Measurements from ENCODE around the gene FHOD3.

GRCh38 chr18:36625386-36625785 lies 327.9 kb downstream of the FHOD3 start:
- TF ChIP-seq EZH2 (optimal IDR thresholded peaks at IDR 0.05; ENCODE audit: low read depth, low read length) (no peak), CTCF (IDR thresholded peaks at IDR 0.05; ENCODE audit: low read length) (no peak)

Data from MM.1S (cell line).